SK-N-MC (cell line): ENCODE results near the gene CSNK2A3.

Experiments used
- EZH2 ChIP-seq: fragments of 200-600 bp; sonication (generic); IDR thresholded peaks from one replicate; pipeline ENCODE4 v1.6.1; 2017; ENCODE audit warnings: antibody characterized with exemption
- POLR2AphosphoS5 ChIP-seq: IDR thresholded peaks from 2 replicates; pipeline ENCODE4 v1.6.1; 2012; ENCODE audit warnings: mild to moderate bottlenecking, low read depth, low read length, borderline replicate concordance

DNA sequence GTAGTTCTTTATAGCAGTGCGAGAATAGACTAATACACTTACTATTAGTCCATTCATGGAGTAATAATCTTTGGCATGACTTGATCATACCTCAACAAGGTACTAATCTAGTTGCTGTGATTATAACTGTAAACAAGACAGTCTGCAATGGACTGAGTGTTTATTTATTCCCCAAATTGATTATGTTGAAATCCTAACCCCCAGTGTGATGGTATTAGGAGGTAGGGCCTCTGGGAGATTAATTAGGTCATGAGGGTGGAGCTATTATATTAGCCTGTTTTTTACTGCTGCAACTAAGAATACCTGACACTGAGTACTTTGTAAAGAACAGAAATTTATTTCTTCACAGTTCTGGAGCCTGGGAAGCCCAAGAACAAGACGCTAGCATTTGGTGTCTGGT lies 30.9 kb upstream of the CSNK2A3 start:
- no peak for TF ChIP-seq EZH2
- no peak for TF ChIP-seq POLR2AphosphoS5
